ENCODE measurements around the gene SLC44A3. TPM values are rescaled to one million over a fixed set of nuclear protein-coding genes. Genes with fewer than 3 reads are reported as not detected.

Gene SLC44A3
- polyA plus RNA-seq, 1 donor from 2014 or later: not detected

GRCh38 chr1:94819238-94819944, 766 bp upstream of the SLC44A3 start:
- Histone ChIP-seq H4K20me1 (ENCODE audit: insufficient read depth) (no peaks in the 10 kb centered on the region), H3K4me3 (ENCODE audit: low read length) (peak overlapping the region; percentile 66), H3K9me3 (ENCODE audit: low read length) (no peaks in the 10 kb centered on the region), H3K79me2 (replicated peaks; ENCODE audit: insufficient read depth, low read length) (no peaks in the 10 kb centered on the region), H3K36me3 (ENCODE audit: insufficient read depth, low read length) (no peaks in the 10 kb centered on the region), H3K9me2 (ENCODE audit: insufficient read depth, low read length) (no peaks in the 10 kb centered on the region), H3K9ac (ENCODE audit: low read length) (peak overlapping the region; percentile 21), H3K4me2 (ENCODE audit: low read length) (no peak overlapping the region), H2AFZ (ENCODE audit: low read depth, low read length) (no peak overlapping the region), H3K27me3 (ENCODE audit: insufficient read depth, low read depth, low read length) (peaks cover 15% of the 10 kb centered on the region), H3K27ac (ENCODE audit: low read length) (no peak overlapping the region), H3F3A (ENCODE audit: insufficient read depth, low read length, poor library complexity, severe bottlenecking) (no peaks in the 10 kb centered on the region)
- TF ChIP-seq POLR2AphosphoS5 (IDR thresholded peaks at IDR 0.05) (no peak), EZH2 (IDR thresholded peaks at IDR 0.05; ENCODE audit: borderline replicate concordance, insufficient read depth, low read length, poor library complexity, severe bottlenecking) (no peak), SMC3 (conservative IDR thresholded peaks at IDR 0.05; ENCODE audit: poor library complexity) (no peak), CTCF (IDR thresholded peaks at IDR 0.05; ENCODE audit: poor library complexity, severe bottlenecking) (no peak), MXI1 (conservative IDR thresholded peaks at IDR 0.05; ENCODE audit: poor library complexity, severe bottlenecking) (no peak), EP300 (conservative IDR thresholded peaks at IDR 0.05; ENCODE audit: poor library complexity, severe bottlenecking) (no peak), RAD21 (conservative IDR thresholded peaks at IDR 0.05) (no peak), TAF1 (IDR thresholded peaks at IDR 0.05; ENCODE audit: low read depth) (no peak), REST (IDR thresholded peaks at IDR 0.05; ENCODE audit: borderline replicate concordance) (no peak)

GRCh38 chr1:94820936-94821335, 779 bp downstream of the SLC44A3 start:
- Histone ChIP-seq H3K27ac (ENCODE audit: low read length) (no peak overlapping the region), H3K27me3 (ENCODE audit: insufficient read depth, low read depth, low read length) (peaks cover 15% of the 10 kb centered on the region), H3F3A (ENCODE audit: insufficient read depth, low read length, poor library complexity, severe bottlenecking) (no peaks in the 10 kb centered on the region), H4K20me1 (ENCODE audit: insufficient read depth) (no peaks in the 10 kb centered on the region), H3K9me3 (ENCODE audit: low read length) (no peaks in the 10 kb centered on the region), H3K4me2 (ENCODE audit: low read length) (no peak overlapping the region), H3K9me2 (ENCODE audit: insufficient read depth, low read length) (no peaks in the 10 kb centered on the region), H3K79me2 (replicated peaks; ENCODE audit: insufficient read depth, low read length) (no peaks in the 10 kb centered on the region), H2AFZ (ENCODE audit: low read depth, low read length) (no peak overlapping the region), H3K36me3 (ENCODE audit: insufficient read depth, low read length) (no peaks in the 10 kb centered on the region), H3K4me3 (ENCODE audit: low read length) (no peak overlapping the region), H3K9ac (ENCODE audit: low read length) (no peak overlapping the region)
- no peak for TF ChIP-seq RAD21 (conservative IDR thresholded peaks at IDR 0.05)
- no peak for TF ChIP-seq EP300 (conservative IDR thresholded peaks at IDR 0.05; ENCODE audit: poor library complexity, severe bottlenecking)
- TF ChIP-seq REST (IDR thresholded peaks at IDR 0.05; ENCODE audit: borderline replicate concordance): no peak
